Body of pancreas (tissue), 4 donors: ENCODE results near the gene DDIT3.

Source experiments
- POLR2A ChIP-seq, 3 donors: fragments of 450-650 bp; IDR thresholded peaks; one replicate each; pipeline ENCODE4 v1.6.1; 2016; ENCODE audit warnings: antibody characterized with exemption in 3 of 3, mild to moderate bottlenecking in 2 of 3
- TF ChIP-seq, protein P1 (sequence below), 7 experiments: fragments of 450-650 bp in 4 of 7; fragments of 200-600 bp in 3 of 7; sonication (generic) in 3 of 7; IDR thresholded peaks; one replicate each; pipeline ENCODE4 v1.5.1; 2016 to 2019; ENCODE audit warnings: antibody characterized with exemption in 7 of 7

DNA sequence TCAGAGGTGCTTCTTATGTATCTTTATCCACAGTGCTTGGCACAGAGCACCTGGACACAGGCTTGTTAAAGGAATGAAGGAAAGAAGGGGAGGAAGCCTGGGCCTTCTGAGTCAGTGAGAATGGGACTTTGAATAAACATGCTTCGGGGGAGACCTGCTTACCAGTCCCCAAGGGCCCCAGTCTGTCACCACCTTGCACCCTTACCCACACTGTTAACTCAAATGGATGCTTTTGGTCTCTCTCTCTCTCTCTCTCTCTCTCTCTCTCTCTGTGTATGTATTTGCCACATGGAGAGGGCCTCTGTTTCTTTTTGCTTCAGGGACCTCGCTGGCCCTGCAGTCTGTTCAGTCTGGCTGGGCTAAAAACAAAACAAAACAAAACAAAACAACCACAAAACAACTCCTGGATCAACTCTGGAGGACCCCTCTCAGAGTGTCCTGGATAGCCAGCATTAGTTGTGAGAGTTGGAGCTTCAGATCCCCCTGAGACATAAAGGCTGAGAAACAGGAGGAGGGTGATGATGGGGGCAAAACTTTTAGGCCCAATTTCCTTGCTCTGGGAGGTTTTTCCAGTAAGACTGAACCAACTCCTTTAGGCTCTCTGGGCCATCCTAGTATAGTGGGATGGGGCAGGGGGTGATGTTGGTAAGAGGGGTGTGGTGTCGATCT is 31.5 kb upstream of the DDIT3 start:
- TF ChIP-seq, protein P1, sequence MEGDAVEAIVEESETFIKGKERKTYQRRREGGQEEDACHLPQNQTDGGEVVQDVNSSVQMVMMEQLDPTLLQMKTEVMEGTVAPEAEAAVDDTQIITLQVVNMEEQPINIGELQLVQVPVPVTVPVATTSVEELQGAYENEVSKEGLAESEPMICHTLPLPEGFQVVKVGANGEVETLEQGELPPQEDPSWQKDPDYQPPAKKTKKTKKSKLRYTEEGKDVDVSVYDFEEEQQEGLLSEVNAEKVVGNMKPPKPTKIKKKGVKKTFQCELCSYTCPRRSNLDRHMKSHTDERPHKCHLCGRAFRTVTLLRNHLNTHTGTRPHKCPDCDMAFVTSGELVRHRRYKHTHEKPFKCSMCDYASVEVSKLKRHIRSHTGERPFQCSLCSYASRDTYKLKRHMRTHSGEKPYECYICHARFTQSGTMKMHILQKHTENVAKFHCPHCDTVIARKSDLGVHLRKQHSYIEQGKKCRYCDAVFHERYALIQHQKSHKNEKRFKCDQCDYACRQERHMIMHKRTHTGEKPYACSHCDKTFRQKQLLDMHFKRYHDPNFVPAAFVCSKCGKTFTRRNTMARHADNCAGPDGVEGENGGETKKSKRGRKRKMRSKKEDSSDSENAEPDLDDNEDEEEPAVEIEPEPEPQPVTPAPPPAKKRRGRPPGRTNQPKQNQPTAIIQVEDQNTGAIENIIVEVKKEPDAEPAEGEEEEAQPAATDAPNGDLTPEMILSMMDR (IDR thresholded peaks at IDR 0.05), result no peak
- no peak for TF ChIP-seq POLR2A (IDR thresholded peaks at IDR 0.05)
